ENCODE measurements around the gene GVQW3.

DNA sequence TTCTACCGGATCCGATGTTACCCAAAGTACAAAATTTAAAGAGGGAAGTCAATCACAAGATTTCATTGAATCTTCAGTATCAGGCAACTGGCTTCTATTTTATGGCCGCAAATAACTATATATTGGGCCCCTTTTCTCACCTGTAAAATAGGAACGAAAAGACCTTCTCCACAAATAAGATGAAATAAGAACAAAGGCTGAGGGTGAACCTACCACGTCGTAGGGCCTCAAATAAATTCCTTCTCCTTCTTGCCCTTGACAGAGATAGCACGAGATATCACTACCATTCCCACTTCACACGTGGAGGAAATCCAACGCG is 62.9 kb downstream of the GVQW3 start:
- TF ChIP-seq, protein P1, sequence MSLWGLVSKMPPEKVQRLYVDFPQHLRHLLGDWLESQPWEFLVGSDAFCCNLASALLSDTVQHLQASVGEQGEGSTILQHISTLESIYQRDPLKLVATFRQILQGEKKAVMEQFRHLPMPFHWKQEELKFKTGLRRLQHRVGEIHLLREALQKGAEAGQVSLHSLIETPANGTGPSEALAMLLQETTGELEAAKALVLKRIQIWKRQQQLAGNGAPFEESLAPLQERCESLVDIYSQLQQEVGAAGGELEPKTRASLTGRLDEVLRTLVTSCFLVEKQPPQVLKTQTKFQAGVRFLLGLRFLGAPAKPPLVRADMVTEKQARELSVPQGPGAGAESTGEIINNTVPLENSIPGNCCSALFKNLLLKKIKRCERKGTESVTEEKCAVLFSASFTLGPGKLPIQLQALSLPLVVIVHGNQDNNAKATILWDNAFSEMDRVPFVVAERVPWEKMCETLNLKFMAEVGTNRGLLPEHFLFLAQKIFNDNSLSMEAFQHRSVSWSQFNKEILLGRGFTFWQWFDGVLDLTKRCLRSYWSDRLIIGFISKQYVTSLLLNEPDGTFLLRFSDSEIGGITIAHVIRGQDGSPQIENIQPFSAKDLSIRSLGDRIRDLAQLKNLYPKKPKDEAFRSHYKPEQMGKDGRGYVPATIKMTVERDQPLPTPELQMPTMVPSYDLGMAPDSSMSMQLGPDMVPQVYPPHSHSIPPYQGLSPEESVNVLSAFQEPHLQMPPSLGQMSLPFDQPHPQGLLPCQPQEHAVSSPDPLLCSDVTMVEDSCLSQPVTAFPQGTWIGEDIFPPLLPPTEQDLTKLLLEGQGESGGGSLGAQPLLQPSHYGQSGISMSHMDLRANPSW (CRISPR knock-in tag; conservative IDR thresholded peaks at IDR 0.05; ENCODE audit: low read depth) = no peak
- TF ChIP-seq, protein P2, sequence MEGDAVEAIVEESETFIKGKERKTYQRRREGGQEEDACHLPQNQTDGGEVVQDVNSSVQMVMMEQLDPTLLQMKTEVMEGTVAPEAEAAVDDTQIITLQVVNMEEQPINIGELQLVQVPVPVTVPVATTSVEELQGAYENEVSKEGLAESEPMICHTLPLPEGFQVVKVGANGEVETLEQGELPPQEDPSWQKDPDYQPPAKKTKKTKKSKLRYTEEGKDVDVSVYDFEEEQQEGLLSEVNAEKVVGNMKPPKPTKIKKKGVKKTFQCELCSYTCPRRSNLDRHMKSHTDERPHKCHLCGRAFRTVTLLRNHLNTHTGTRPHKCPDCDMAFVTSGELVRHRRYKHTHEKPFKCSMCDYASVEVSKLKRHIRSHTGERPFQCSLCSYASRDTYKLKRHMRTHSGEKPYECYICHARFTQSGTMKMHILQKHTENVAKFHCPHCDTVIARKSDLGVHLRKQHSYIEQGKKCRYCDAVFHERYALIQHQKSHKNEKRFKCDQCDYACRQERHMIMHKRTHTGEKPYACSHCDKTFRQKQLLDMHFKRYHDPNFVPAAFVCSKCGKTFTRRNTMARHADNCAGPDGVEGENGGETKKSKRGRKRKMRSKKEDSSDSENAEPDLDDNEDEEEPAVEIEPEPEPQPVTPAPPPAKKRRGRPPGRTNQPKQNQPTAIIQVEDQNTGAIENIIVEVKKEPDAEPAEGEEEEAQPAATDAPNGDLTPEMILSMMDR (IDR thresholded peaks at IDR 0.05) = no peak
- no peak for TF ChIP-seq ETV6 (CRISPR knock-in tag; IDR thresholded peaks at IDR 0.05)
- TF ChIP-seq ZBTB21 (CRISPR knock-in tag; IDR thresholded peaks at IDR 0.05; ENCODE audit: borderline replicate concordance) = no peak
- TF ChIP-seq, protein P3, sequence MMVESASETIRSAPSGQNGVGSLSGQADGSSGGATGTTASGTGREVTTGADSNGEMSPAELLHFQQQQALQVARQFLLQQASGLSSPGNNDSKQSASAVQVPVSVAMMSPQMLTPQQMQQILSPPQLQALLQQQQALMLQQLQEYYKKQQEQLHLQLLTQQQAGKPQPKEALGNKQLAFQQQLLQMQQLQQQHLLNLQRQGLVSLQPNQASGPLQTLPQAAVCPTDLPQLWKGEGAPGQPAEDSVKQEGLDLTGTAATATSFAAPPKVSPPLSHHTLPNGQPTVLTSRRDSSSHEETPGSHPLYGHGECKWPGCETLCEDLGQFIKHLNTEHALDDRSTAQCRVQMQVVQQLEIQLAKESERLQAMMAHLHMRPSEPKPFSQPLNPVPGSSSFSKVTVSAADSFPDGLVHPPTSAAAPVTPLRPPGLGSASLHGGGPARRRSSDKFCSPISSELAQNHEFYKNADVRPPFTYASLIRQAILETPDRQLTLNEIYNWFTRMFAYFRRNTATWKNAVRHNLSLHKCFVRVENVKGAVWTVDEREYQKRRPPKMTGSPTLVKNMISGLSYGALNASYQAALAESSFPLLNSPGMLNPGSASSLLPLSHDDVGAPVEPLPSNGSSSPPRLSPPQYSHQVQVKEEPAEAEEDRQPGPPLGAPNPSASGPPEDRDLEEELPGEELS (CRISPR knock-in tag; IDR thresholded peaks at IDR 0.05) = no peak
- no peak for TF ChIP-seq NFE2L1 (CRISPR knock-in tag; IDR thresholded peaks at IDR 0.05)

All from WTC11 (cell line).